GM18511 (cell line): ENCODE results near the gene MYDGF.
A peak's percentile ranks its signal among the peaks of the same experiment; 100 is the strongest.

Source experiments
- ATAC-seq: cut with Tn5 transposase; IDR thresholded peaks from one replicate; pipeline ENCODE4 v1.9.1; 2021; ENCODE audit warnings: mild to moderate bottlenecking, moderate library complexity; ENCODE audit not compliant: unreplicated experiment

The MYDGF gene

DNA sequence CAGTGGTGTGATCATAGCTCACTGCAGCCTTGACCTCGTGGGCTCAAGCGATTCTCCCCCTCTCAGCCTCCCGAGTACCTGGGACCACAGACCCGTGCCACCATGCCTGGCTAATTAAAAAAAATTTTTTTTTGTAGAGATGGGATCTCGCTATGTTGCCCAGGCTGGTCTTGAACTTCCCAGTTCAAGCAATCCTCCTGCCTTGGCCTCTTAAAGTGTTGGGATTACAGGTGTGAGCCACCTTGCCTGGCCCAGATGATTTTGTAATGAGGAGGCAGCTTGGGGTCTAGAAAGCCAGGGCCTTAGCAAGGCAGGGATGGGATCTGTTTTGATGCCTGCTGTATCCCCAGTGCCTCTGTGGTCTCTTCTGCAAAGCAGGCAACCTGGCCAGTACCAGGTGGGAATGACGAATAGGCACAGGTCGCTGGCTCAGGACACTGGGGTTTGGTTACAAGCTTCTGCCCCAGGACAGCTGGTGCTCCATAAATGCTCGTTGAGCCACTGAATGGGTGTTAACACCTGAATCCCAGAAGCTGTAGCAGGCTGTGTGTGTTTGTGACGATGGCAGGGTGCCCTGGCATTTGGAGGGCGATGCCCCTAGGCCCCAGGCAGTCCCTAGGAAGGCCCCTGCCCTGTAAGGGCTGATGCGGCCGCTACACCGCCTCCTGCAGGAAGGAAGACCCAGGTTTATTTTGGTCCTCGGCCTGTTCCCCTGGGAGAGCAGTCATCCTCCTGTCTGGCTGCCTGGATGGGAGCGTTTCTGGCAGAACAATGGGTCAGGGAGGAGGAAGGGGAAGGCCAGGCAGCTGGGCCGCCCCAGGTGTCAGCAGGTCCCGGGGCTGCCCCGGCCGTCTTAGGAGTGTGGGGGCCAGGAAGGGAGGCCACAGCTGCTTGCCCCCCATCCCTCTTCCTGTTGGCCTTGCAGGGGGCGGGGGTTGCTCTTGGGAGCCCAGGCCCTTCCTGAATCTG is 22.2 kb downstream of the MYDGF start:
- no peak for ATAC-seq

DNA sequence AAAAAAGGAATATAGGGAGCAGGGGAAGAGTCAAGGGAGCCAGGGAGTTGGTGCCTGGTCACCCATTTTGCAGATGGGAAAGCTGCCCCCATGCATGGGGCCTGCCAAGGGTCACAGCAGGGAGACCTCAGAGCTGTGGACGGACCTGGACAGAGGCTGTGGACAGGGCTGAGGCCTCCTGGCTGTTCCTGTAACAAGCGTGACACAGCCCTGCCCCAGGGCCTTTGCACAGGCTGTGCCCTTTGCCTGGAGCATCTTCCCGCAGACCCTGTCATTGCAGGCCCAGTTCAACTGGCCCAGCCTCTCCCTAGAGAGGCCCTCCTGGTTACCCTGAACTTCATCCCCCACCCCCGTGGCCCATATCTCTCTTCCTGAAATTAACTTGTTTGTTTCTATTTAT is 24.4 kb downstream of the MYDGF start:
- ATAC-seq, result no peak

DNA sequence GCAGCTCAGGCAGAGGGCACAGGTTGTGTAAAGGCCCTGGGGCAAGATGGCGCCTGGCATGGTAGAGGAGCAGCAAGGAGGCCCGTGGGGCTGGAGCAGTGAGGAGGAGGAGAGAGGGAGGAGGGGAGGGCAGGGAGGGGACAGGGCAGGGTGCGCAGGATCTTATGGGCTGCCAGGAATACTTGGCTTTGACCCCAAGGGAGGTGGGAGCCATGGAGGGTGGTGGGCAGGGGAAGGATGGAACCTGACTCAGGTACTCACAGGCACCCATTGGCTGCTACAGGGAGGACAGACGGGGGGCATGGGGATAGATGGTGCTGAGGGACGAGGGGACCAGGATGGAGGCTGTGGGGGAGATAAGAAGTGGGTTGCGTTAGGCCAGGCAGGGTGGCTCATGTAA is 27.5 kb downstream of the MYDGF start:
- no peak for ATAC-seq

DNA sequence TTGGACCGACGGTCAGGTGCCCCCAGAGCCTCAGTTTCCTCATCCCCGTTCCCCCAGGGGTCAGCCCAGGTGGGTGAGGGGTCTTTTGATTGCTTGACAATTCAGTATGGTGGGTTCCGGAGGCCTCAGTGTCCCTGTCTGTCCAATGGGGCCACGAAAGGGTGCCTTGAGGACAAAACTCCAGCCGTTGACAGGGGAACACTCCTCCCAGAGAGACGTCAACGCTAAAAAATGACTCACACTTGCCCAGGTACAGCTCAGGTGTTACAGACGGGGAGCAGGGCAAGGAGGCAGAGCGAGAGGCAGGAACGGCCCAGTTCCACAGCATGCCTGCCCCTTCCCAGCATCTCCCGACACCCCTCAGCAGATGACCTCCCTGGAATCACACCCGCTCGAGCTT is 29.0 kb downstream of the MYDGF start:
- no peak for ATAC-seq

DNA sequence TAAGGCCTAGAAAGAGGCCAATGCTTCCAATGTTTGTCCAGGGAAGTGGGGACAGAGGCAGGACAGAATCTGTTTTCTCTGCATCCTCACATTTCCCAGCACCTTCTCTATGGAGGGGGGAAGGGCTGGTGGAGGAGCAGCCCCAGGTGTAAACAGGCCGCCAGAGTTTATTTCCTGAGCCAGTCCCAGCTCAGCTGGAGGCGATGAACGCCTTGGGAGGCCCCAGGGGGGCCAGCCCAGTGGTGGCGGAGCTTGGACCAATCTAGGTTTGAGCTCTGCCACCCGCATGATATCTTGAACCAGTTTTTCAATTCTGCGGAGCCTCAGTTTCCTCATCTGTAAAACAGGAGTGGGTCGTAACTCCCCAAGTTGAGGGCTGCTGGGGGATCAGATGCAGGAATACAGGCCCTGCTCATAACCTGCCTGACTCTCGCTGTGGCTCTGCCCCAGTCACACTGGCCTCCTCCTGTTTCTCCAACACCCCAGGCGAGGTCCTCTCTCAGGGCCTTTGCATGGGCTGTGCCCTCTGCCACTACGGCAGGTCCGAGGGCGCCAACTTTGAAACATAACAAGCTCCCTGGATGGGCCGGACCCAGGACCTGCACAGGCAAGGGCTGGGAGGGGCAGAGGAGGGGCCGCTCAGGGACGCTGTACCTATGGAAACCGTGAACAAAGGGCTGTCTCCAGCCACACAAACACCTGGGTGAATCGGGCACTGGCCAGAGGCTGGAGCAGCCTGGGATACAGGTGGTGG is 29.7 kb downstream of the MYDGF start:
- ATAC-seq, result no peak

DNA sequence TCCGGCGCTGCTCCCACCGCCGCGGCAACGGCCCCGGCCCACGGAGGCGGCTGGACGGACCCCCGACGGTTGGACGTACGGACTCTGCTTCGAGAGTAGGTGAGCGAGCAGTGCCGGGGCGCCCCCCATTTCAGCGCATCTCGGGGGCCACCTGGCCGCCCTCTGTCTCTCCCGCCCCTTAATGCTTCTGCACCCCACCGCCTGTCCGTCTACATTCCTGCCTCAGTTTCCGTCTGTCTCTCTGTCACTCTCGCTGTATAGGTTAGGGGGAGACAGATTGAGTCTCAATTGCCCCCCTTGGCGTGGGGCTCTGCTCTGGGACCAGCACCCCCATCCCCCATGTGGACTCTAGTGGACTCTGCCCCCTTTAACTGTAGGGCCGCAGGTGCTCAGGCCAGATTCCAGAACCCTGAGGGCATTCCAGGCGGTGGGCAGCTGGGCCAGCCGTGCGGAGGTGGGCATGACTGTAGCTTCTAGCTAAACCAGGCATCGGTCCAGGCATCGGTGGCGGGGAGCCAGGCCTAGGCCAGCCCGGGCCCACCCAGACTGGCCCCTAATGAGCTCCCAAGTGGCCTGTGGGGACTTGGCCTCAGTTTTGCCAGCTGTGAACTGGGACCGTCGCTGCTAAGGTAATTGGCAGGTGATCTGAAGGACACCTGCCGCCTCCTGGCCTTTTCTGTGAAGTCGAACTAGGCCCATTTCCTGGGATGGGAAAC is 30.5 kb downstream of the MYDGF start:
- peak; percentile 21 for ATAC-seq

DNA sequence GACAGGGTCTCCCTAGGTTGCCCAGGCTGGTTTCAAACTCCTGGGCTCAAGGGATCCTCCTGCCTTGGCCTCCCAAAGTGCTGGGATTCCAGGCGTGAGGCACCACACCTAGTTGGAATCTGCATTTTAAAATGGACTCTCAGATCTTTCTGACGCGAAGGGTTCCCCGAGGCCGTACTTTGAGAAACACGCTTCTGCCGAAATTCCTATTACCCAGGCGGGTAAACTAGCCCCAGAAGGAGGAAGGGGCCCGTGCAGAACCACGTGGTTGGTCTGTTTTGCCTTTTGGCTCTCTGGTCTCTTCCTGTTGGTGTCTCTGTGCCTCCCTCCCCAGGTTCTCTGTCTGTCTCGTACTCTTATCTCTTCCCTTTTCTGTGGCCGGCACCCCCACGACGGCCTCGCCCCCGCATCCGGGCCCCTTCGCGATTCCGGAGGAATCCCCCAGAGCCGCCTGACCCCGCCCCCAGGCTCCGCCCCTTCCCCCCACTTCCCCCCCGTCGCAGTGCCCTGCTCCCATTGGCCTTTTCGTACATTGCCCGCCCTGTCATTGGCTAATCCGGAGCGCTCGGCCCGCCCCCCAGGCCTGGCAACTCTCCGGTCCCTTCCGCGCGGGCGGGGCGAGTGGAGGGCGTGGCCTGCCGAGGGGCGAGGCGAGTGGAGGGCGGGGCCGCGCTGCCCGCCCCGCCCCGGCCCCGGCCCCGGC is 31.2 kb downstream of the MYDGF start, which contains the start of gene TNFAIP8L1:
TNFAIP8L1 (plus strand) TSS at position 689 of the 703 bp plus-strand sequence. CDS start 12,354 bp downstream, outside the sequence.
- ATAC-seq, result peak; percentile 80

DNA sequence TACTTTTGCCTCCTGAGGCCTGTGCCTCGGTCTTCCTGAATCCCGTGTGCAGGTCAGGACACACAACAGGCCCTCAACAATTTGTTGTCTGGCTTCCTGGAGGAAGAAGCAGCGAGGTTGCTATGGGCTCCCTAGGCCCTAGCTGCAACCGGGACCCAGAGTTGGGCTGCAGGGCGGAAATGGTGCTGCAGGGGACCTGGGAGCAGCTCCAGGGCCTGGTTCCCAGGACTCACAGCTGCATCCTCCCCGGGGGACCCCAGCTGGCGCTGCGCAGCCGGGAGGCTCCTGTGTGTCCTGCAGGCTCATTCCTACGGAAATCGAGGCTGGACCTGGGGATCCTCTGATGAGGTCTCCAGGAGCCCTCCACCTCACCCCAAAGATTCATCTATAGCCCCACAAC is 31.8 kb downstream of the MYDGF start:
- no peak for ATAC-seq

DNA sequence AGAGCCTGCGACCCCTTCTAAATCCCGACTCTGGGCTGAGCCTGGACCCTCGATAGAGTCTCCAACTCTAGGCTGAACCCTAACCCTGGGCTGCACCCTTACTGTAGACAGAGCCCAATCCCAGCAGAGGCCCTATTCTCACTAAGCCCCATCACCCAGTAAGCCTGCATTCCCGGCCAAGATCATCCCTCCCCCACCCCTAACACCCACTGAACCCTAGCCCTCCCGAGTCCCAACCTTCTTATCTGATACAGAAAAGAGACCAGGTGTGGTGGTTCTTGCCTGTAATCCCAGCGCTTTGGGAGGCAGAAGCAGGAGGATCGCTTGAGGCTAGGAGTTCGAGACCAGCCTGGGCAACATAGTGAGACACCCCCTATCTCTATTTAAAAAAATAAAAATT is 33.4 kb downstream of the MYDGF start:
- no peak for ATAC-seq

DNA sequence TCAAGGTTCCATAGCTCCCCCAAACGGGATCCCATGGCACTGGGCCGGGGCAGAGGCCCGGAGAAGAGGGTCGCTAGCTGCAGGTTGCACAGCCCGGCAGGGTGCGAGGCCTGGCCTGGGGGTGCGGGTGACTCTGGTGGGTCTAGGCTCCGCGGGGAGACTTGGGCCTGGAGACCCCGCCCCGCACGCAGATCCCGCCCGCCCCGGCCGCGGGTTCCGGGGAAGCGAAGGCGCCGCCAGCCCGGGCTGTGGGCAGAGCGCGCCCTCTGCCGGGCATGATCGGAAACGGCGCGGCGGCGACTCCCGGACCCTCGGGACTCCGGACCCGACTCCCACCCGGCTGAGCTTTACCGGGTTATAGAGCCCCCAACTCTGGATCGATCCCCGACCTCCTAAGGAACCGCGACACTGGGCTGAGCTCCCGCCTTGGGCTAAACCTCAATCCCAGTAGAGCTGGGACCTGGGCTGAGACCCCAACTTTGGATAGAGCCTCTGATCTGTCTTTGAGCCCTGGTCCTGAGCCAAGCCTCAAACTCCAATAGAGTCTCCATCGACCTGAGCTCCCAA is 33.9 kb downstream of the MYDGF start:
- ATAC-seq, result no peak

DNA sequence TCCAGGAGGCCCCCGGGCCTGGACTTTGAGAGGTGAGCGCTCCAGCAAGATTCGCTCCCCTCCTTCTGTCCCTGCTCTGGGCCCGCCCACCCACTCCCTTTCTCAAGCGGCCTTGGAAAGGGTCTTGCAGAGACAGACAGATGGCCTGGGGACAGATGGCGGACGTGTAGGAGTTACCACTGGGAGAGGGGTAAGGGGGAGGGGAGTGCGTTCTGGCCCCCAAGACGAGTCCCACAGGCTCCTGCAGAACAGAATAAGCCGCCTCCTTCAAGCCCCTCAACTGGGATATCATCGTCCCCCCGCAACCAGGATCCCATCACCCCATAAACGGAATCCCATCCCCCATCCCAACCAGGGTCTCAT is 34.4 kb downstream of the MYDGF start:
- no peak for ATAC-seq

DNA sequence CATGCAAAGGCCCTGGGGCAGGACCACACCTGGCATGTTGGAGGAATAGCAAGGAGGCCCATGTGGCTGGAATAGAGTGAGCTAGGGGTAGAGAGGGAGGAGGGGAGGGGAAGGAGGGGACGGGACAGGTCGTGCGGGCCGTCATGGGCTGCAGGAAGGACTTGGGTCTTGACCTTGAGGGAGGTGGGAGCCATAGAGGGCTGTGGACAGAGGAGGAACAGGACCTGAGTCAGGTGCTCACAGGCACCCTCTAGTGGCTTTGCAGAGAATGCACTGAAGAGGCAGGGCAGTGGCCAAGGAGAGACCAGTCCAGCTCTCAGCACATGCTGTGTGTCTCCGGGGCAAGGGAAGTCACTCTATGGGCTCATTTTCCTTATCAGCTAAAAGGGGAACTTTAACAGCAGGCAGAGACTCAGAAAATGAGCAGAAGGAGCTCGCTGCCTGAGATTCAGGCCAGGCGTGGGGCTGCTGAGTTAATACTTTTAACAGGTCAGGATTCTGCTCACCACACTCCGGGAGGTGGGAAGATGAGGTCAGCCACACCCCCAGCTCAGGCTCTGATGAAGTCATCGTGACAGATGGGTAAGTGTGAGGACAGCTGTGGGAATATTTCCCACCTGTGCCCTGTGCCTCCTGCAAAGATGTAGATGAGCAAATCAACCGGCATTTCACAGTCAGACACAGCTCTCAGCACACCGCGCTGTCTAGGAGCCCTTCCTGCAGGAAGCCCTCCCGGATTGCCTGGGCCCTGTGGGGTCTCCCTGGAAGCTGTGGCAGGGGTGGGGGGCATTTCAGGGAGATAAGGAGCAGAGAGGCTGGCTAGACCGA is 36.8 kb downstream of the MYDGF start:
- no peak for ATAC-seq

DNA sequence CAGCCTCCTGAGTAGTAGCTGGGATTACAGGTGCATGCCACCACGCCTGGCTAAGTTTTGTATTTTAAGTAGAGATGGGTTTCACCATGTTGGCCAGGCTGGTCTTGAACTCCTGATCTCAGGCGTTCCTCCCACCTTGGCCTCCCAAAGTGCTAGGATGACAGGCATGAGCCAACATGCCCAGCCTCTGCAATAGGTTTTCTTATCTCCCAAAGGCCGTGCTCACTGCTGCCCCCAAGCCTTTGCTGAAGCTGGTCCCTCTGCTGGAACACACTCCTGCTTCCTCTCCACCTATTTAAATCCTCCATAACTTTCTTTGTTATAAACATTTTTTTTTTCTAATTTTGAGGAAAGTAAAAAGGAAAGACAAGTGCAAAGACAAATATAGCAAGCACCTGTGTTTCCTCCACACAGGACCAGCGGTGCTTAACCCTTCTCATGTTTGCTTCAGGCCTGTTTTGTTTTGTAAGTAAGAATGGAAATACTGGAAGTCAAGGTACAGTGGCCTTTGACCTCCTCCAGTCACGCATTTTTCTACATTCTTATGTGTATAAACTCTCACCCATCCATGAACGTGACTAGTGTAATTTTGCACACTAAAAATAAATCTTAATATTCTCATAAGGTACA is 45.3 kb downstream of the MYDGF start:
- no peak for ATAC-seq

DNA sequence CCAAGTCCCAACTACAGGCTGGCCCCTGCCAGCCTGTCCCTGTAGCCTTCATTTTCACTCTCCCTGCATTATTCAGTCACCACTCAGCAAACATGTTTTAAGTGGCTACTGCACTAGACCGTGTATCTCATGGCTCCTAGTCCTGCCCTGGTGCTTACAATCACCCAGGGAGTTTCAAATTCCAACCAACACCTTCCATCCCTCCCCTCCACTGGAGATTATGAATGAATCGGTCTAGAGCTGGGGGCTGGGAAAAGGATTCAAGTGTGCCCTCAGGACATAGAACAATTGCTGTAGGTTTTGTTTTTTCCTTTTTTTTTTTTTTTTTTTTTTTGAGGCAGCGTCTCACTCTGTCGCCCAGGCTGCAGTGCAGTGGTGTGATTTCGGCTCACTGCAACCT is 45.8 kb downstream of the MYDGF start:
- ATAC-seq, result no peak

DNA sequence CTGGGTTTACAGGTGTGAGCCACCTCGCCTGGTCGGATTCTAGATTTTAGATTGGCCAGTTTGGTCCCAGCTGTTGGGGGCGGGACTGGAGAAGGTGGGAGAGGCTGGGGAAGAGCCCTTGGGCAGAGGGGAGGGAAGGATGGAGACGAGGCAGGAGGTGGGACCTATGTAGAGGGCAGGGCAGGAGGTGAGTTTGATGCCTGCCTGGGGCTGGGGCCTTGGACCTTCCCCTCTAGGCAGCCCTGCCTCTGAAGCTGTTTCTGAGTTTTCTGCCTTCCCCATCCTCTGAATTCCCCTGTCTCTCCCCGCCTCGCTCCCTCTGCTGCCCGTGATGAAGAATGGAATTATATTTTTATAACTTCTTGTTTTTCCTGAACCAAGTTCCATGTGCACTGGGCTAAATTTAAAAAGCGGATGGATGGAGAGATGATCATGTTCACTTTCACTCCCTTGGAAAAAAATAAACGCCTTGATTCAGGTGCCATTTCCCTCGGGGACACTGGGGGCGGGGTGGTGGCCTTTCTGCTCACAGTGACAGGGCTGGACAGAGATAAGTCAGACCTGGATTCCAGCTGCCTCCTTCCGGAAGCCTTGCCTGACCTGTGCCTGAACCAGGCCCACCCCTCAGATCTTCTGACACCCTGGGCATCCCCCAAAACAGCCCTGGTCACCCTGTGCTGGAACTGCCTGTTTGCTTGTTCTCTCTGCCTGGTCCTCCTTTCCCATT is 47.3 kb downstream of the MYDGF start:
- no peak for ATAC-seq

DNA sequence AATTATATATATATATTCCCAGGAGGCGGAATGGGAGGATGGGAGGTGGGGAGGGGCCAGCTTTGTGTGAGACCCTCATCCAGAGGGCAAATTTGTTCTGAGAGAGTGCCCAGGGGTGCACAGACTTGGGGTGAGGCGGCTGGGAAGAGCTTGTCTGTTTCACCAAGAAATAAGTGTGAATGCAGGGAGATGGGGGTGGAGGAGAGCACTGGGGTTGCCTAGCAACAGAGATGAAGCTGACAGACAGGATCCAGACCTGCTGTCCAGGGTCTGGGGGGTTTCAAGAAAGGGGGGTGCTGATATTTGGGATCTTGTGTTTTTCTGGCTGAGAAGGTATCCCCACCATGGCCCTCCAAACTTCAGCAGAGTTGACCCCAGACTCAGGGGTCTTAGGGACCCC is 49.5 kb downstream of the MYDGF start:
- ATAC-seq, result no peak

DNA sequence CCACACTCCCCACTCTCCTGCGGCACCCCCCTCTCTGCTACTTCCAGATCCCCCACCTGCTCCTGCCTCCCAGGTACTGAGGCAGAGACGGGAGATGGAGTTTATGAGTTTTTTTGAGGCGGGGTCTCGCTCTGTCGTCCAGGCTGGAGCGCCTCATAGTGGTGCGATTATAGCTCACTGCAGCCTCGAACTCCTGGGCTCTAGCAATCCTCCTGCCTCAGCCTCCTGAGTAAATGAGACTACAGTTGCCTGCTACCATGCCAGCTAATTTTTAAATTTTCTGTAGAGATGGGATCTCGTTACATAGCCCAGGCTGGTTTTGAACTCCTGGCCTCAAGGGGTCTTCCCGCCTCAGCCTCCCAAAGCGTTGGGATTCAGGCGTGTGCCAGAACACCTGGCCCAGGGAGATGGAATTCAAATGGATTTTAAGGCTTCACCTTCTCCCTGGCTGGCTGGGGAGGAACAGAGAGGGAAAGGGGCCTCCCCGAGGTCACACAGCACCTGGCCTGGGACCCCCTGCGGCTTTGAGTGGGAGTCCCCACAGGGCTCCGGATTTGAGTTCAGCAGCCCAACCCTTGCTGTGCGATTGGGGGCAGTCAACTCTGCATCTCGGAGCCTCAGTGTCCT is 50.4 kb downstream of the MYDGF start:
- ATAC-seq, result no peak

DNA sequence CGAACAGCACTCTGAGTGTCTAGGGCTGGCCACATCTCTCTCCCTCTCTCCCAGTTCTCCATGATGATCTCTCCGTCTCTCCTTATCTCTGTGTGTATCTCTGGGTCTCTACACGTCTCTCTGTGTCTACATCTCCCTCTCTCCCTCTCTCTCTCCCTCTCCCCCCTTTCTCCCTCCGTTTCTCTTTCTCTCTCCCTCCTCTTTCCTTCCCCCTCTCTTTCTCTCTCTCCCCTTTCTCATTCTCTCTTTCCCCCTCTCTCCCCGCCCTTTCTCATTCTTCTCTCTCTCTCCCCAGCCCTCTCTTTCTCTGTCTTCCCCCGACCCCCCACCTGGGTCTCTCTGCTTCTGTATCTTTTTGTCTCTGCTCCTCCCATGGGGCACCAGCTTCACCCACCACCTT is 52.1 kb downstream of the MYDGF start:
- no peak for ATAC-seq
